ENCODE data around the gene TRIP4. TPM values are rescaled to one million over a fixed set of nuclear protein-coding genes. Genes with fewer than 3 reads are reported as not detected.

TRIP4 gene
- total RNA-seq, 2 donors from 2014 or later = 11.7 to 15.5 TPM

DNA sequence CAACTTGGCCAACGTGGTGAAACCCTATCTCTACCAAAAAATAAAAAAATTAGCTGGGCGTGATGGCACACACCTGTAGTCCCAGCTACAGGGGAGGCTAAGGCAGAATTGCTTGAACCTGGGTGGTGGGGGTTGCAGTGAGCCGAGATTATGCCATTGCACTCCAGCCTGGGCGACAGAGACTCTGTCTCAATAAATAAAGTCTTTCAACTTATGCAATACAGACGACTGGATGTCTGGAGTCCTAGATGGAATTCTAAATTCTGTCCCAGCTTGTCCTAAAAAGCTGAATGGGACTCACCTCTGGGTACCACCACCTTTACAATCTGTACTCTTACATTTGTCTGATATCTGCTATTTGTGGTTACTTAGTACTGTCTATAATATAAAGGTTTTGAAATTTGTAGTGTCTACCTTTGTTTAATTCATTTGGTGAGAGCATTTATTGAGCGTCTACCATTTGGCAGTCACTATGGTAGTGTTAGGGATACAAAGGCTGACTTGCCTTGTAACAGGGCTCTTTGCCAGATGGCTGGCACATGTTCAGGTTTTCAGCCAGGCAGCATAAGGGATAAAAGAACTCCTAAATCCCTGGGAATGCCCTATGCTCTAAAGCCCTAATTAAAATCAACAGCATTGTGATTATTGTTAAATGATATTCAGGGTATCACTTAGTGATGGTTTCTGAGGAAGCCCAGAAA lies 65.5 kb downstream of the TRIP4 start:
- no peaks in the 10 kb centered on the region for H3K27me3 ChIP-seq
- H3K9me3 ChIP-seq = no peaks in the 10 kb centered on the region
- no peak for TF ChIP-seq POLR2A (IDR thresholded peaks at IDR 0.05)
- TF ChIP-seq, protein P1, sequence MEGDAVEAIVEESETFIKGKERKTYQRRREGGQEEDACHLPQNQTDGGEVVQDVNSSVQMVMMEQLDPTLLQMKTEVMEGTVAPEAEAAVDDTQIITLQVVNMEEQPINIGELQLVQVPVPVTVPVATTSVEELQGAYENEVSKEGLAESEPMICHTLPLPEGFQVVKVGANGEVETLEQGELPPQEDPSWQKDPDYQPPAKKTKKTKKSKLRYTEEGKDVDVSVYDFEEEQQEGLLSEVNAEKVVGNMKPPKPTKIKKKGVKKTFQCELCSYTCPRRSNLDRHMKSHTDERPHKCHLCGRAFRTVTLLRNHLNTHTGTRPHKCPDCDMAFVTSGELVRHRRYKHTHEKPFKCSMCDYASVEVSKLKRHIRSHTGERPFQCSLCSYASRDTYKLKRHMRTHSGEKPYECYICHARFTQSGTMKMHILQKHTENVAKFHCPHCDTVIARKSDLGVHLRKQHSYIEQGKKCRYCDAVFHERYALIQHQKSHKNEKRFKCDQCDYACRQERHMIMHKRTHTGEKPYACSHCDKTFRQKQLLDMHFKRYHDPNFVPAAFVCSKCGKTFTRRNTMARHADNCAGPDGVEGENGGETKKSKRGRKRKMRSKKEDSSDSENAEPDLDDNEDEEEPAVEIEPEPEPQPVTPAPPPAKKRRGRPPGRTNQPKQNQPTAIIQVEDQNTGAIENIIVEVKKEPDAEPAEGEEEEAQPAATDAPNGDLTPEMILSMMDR (IDR thresholded peaks at IDR 0.05) = no peak
- no peak overlapping the region for H3K27ac ChIP-seq
- WGBS, 2 donors = 55 to 59% methylated on average over 6 of the region's 6 CpGs
- DNase-seq (peak; percentile 59 to 85 (median 68)), ATAC-seq (peak; percentile 63)
- intact Hi-C loops (cut with DNase I) = no loop called here
- H3K4me1 ChIP-seq = peaks cover 28% of the 10 kb centered on the region
- H3K36me3 ChIP-seq (replicated peaks in 1 of 2; ENCODE audit: insufficient read depth in 1 of 2, low read depth in 2 of 2) = peaks cover 0 to 3% of the 10 kb centered on the region in 2 donors
- H3K4me3 ChIP-seq = no peak overlapping the region

DNA sequence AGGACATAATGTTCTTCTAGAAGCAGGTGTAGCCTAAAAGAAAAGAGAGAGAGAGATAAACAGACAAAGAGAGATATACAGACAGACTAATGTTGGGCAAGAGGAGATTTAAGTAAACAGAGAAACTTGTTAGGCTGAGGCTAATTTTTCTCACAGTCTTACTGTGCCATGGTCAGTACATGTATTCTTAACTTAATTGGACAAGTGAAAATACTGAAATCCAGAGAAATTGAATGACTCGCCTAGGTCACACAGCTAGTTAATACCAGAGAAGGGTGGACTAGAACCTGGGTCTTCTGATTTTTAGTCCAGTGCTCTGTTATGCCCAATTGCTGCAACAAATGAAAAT lies 66.0 kb downstream of the TRIP4 start:
- H3K4me3 ChIP-seq = no peak overlapping the region
- TF ChIP-seq, protein P1 (IDR thresholded peaks at IDR 0.05) = no peak
- TF ChIP-seq POLR2A (IDR thresholded peaks at IDR 0.05) = no peak
- no peak for DNase-seq
- H3K27me3 ChIP-seq = no peaks in the 10 kb centered on the region
- H3K27ac ChIP-seq = no peak overlapping the region
- intact Hi-C loops (cut with DNase I) = no loop called here
- no peaks in the 10 kb centered on the region for H3K9me3 ChIP-seq
- 91 to 94% methylated on average over 1 of the region's 1 CpG for WGBS, 2 donors
- H3K36me3 ChIP-seq (replicated peaks in 1 of 2; ENCODE audit: insufficient read depth in 1 of 2, low read depth in 2 of 2) = peaks cover 0 to 3% of the 10 kb centered on the region in 2 donors
- peaks cover 28% of the 10 kb centered on the region for H3K4me1 ChIP-seq
- ATAC-seq = peak; percentile 18

DNA sequence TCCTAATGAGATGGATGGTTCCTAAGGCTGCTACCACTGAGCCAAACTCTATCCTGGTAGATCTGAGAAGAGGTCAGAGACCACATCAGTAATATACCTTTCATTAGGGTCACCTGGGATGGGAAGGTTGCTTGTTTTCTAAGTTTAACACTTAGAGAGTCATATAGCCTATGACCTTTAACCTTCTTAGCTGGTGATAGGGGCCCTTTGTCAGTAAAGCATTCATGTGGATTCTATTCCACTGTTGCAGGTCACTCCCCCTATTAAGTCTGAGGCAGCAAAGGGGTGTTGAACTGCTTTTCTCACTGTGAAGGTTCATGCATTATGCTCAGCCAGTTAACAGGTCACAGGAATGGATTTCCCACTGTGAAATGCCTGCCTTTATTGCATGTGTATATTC lies 66.6 kb downstream of the TRIP4 start:
- no peak for DNase-seq
- H3K36me3 ChIP-seq (replicated peaks in 1 of 2; ENCODE audit: insufficient read depth in 1 of 2, low read depth in 2 of 2) = peaks cover 0 to 3% of the 10 kb centered on the region in 2 donors
- no peaks in the 10 kb centered on the region for H3K9me3 ChIP-seq
- intact Hi-C loops (cut with DNase I) = no loop called here
- no peaks in the 10 kb centered on the region for H3K27me3 ChIP-seq
- H3K4me3 ChIP-seq = no peak overlapping the region
- TF ChIP-seq, protein P1 (IDR thresholded peaks at IDR 0.05) = no peak
- no peak for TF ChIP-seq POLR2A (IDR thresholded peaks at IDR 0.05)
- no peak for ATAC-seq
- H3K4me1 ChIP-seq = peaks cover 30% of the 10 kb centered on the region
- no peak overlapping the region for H3K27ac ChIP-seq

DNA sequence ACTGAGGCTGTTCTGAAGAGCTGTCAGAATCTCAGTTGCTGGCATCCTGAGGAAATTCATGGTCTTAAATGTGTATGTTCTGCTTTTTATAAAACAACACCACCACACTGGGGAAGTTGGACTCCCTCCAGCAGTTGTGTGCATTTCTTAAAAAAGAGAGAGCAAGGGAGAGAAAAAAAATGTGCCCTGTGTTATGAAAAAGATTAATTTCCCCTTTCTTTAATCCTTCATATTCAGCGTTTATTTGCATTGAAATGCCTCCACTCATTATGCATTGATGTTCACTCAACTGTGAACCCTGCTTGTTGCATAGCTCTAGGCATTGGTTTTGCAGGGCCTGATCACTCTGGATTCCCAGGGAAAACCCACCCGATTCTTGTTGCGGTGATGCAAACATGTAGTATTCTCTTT lies 68.3 kb downstream of the TRIP4 start:
- ATAC-seq = no peak
- Histone ChIP-seq H3K9me3 (no peaks in the 10 kb centered on the region), H3K27me3 (no peaks in the 10 kb centered on the region), H3K36me3 (replicated peaks in 1 of 2; ENCODE audit: insufficient read depth in 1 of 2, low read depth in 2 of 2) (no peaks in the 10 kb centered on the region), H3K4me1 (peaks cover 40% of the 10 kb centered on the region), H3K27ac (peak overlapping the region in 2 of 4 donors; percentile 10 to 60), H3K4me3 (no peak overlapping the region)
- DNase-seq = peak in 2 of 4 donors; percentile 22 to 60
- 45 to 68% methylated on average over 3 of the region's 3 CpGs for WGBS, 2 donors
- intact Hi-C loops (cut with DNase I) = no loop called here
- no peak for TF ChIP-seq POLR2A (IDR thresholded peaks at IDR 0.05)
- TF ChIP-seq, protein P1 (IDR thresholded peaks at IDR 0.05) = no peak

DNA sequence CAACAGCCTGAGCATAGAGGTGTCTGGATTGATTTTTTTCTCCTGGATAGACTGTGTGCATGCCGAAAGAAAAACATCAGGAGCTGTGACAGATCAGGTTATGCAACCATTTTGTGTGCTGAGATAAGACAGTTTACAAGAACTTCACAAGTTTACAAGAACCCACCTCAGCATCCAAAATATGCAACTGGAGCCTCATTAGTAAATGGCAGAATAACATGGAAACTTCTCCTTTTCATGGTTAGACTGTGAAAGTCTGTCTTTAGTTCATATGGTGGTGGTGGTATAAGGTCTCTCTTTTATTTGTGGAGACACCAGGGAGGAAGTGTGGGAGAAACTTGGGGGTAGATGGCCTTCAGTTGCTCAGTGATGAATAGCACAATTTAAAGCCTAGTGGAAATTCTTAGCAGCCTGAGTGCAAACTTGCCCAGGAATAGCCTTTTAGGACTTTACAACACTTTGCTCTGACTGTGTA lies 69.0 kb downstream of the TRIP4 start:
- DNase-seq = no peak
- Histone ChIP-seq H3K4me1 (peaks cover 45% of the 10 kb centered on the region), H3K27ac (peak overlapping the region in 3 of 4 donors; percentile 10 to 60 (median 20)), H3K27me3 (no peaks in the 10 kb centered on the region), H3K9me3 (no peaks in the 10 kb centered on the region), H3K4me3 (no peak overlapping the region), H3K36me3 (replicated peaks in 1 of 2; ENCODE audit: insufficient read depth in 1 of 2, low read depth in 2 of 2) (no peaks in the 10 kb centered on the region)
- TF ChIP-seq POLR2A (IDR thresholded peaks at IDR 0.05) = no peak
- TF ChIP-seq, protein P1 (IDR thresholded peaks at IDR 0.05) = no peak
- WGBS, 2 donors = 7 to 16% methylated on average over 1 of the region's 1 CpG
- no peak for ATAC-seq
- intact Hi-C loops (cut with DNase I) = no loop called here

Data from body of pancreas (tissue), 4 donors.